GM23338 (cell line): Measurements from ENCODE around the gene TAF4B. TPM values are rescaled to one million over a fixed set of nuclear protein-coding genes. Genes with fewer than 3 reads are reported as not detected.

Experiments
- ATAC-seq: fragments of 200-7000 bp; cut with Tn5 transposase; 3 replicates; pipeline ENCODE4 v1.9.1; 2020
- DNase-seq: peaks from one replicate; pipeline ENCODE4 v3.0.0-alpha.2; 2015; ENCODE audit warnings: low spot score
- H2AFZ ChIP-seq: fragments of 200-600 bp; sonication (generic); 2 replicates; pipeline ENCODE4 v1.8.0; 2016; ENCODE audit warnings: antibody characterized with exemption, mild to moderate bottlenecking, moderate library complexity
- H3F3A ChIP-seq: fragments of 200-600 bp; sonication (generic); replicated peaks from 2 replicates; pipeline ENCODE4 v1.8.0; 2017; ENCODE audit warnings: antibody characterized with exemption, mixed run types, low read depth
- H3K27ac ChIP-seq: fragments of 200-600 bp; sonication (generic); 2 replicates; pipeline ENCODE4 v1.6.1; 2016; ENCODE audit warnings: low read depth
- H3K27me3 ChIP-seq: fragments of 200-600 bp; sonication (generic); 2 replicates; pipeline ENCODE4 v1.8.0; 2016; ENCODE audit warnings: mild to moderate bottlenecking, mixed run types, moderate library complexity; ENCODE audit not compliant: insufficient read depth
- H3K36me3 ChIP-seq: fragments of 200-600 bp; sonication (generic); 2 replicates; pipeline ENCODE4 v1.8.0; 2016; ENCODE audit warnings: mild to moderate bottlenecking; ENCODE audit not compliant: insufficient read depth
- H3K4me1 ChIP-seq: fragments of 200-600 bp; sonication (generic); 2 replicates; pipeline ENCODE4 v1.8.0; 2016; ENCODE audit warnings: mild to moderate bottlenecking, moderate library complexity; ENCODE audit not compliant: insufficient read depth
- H3K4me2 ChIP-seq: fragments of 200-600 bp; sonication (generic); 2 replicates; pipeline ENCODE4 v1.7.1; 2017; ENCODE audit warnings: mixed run types
- H3K4me3 ChIP-seq: fragments of 200-600 bp; sonication (generic); 2 replicates; pipeline ENCODE4 v1.6.1; 2016; ENCODE audit warnings: mixed run types
- H3K79me2 ChIP-seq: fragments of 200-600 bp; sonication (generic); replicated peaks from 2 replicates; pipeline ENCODE4 v1.8.0; 2017; ENCODE audit warnings: mild to moderate bottlenecking; ENCODE audit not compliant: insufficient read depth
- H3K9me2 ChIP-seq: fragments of 200-600 bp; sonication (generic); 2 replicates; pipeline ENCODE4 v1.8.0; 2017; ENCODE audit not compliant: insufficient read depth
- H4K20me1 ChIP-seq: fragments of 200-600 bp; sonication (generic); replicated peaks from 2 replicates; pipeline ENCODE4 v1.8.0; 2017; ENCODE audit warnings: mild to moderate bottlenecking; ENCODE audit not compliant: insufficient read depth
- H3K27ac Mint-ChIP-seq: 2 replicates; pipeline ENCODE4 v1.8.0; 2020; ENCODE audit warnings: inconsistent platforms, mild to moderate bottlenecking, moderate library complexity, mixed read lengths
- H3K27me3 Mint-ChIP-seq: 3 replicates; pipeline ENCODE4 v1.8.0; 2022; ENCODE audit warnings: low read depth, mild to moderate bottlenecking, moderate library complexity, mixed read lengths, inconsistent platforms; ENCODE audit not compliant: insufficient read depth, poor library complexity
- H3K36me3 Mint-ChIP-seq: 3 replicates; pipeline ENCODE4 v1.8.0; 2021; ENCODE audit warnings: low read depth, mild to moderate bottlenecking, inconsistent platforms, moderate library complexity, mixed read lengths
- H3K4me1 Mint-ChIP-seq: 3 replicates; pipeline ENCODE4 v1.8.0; 2020; ENCODE audit warnings: mild to moderate bottlenecking, inconsistent platforms, mixed read lengths
- H3K4me3 Mint-ChIP-seq: 3 replicates; pipeline ENCODE4 v1.8.0; 2021; ENCODE audit warnings: moderate library complexity, mild to moderate bottlenecking, inconsistent platforms, mixed read lengths
- H3K9me3 Mint-ChIP-seq: 3 replicates; pipeline ENCODE4 v1.8.0; 2020; ENCODE audit warnings: moderate library complexity, mild to moderate bottlenecking, inconsistent platforms, mixed read lengths
- CTCF ChIP-seq, 2 experiments: fragments of 200-600 bp in 1 of 2; sonication (generic) in 1 of 2; conservative IDR thresholded peaks; 2 replicates each; pipeline versions ENCODE4 v1.5.1 to v1.6.1; 2016 to 2017; ENCODE audit warnings: antibody characterized with exemption in 2 of 2, low read depth in 2 of 2, mild to moderate bottlenecking in 2 of 2, moderate library complexity in 1 of 2
- ETS1 ChIP-seq: IDR thresholded peaks from 2 replicates; pipeline ENCODE4 v1.6.1; 2016; ENCODE audit warnings: antibody characterized with exemption
- EZH2 ChIP-seq: fragments of 200-600 bp; sonication (generic); IDR thresholded peaks from one replicate; pipeline ENCODE4 v1.8.0; 2017; ENCODE audit warnings: antibody characterized with exemption, mild to moderate bottlenecking, low read depth; ENCODE audit not compliant: unreplicated experiment
- EZH2phosphoT487 ChIP-seq: fragments of 200-600 bp; sonication (generic); IDR thresholded peaks from one replicate; pipeline ENCODE4 v1.8.1; 2018; ENCODE audit warnings: antibody characterized with exemption; ENCODE audit not compliant: unreplicated experiment
- JUNB ChIP-seq: IDR thresholded peaks from one replicate; pipeline ENCODE4 v1.6.1; 2016; ENCODE audit warnings: antibody characterized with exemption; ENCODE audit not compliant: unreplicated experiment
- NANOG ChIP-seq: IDR thresholded peaks from 2 replicates; pipeline ENCODE4 v1.6.1; 2016; ENCODE audit warnings: antibody characterized with exemption, borderline replicate concordance
- REST ChIP-seq: IDR thresholded peaks from one replicate; pipeline ENCODE4 v1.6.1; 2018; ENCODE audit warnings: antibody characterized with exemption; ENCODE audit not compliant: unreplicated experiment
- ZNF114 ChIP-seq: fragments of 250-450 bp; sonication (Bioruptor Pico); IDR thresholded peaks from 2 replicates; pipeline ENCODE4 v1.5.0; 2020; ENCODE audit warnings: mild to moderate bottlenecking, moderate library complexity
- ZNF331 ChIP-seq: fragments of 250-450 bp; sonication (Bioruptor Pico); IDR thresholded peaks from 2 replicates; pipeline ENCODE4 v1.5.0; 2020; ENCODE audit warnings: low read depth, mild to moderate bottlenecking, moderate library complexity
- polyA plus RNA-seq: library from polyadenylated mRNA; unstranded; fragments of >200 nt; fragmentation: Nextera tagmentation; extraction: Ambion mirVana; gene quantifications from 2 replicates; pipeline ENCODE4 v1.2.1, GENCODE V29; 2016
- total RNA-seq: library from RNA; depleted of rRNA; stranded (reverse); fragments of >200 nt; shearing (Covaris generic); gene quantifications from 2 replicates; pipeline ENCODE4 v1.2.3, GENCODE V29; 2014

The TAF4B gene
- total and polyA plus RNA-seq, 2 experiments from 2014 or later, result 9.4 to 27.3 TPM

- no peak for TF ChIP-seq REST
- no peak for TF ChIP-seq EZH2phosphoT487
- no peak for TF ChIP-seq JUNB
- TF ChIP-seq ZNF114 (CRISPR knock-in tag), result no peak
- TF ChIP-seq CTCF (conservative IDR thresholded peaks at IDR 0.05; ENCODE audit: low read depth in 2 of 2), result no peak
- TF ChIP-seq ZNF331 (CRISPR knock-in tag), result no peak
- TF ChIP-seq EZH2, result no peak
These were observed 167.9 kb downstream of the TAF4B start (continued) for GRCh38 chr18:26394047-26394654.

GRCh38 chr18:26397019-26397418 is 170.8 kb downstream of the TAF4B start:
- Histone ChIP-seq H2AFZ (no peak overlapping the region), H4K20me1 (no peaks in the 10 kb centered on the region), H3K4me1 (no peaks in the 10 kb centered on the region), H3K27ac (no peak overlapping the region), H3F3A (no peaks in the 10 kb centered on the region), H3K4me2 (no peak overlapping the region), H3K79me2 (no peaks in the 10 kb centered on the region), H3K4me3 (no peak overlapping the region), H3K9me2 (0 out of 2 replicates have a peak, but pooled peaks cover 3% of the 10 kb centered on the region), H3K27me3 (no peaks in the 10 kb centered on the region), H3K36me3 (no peaks in the 10 kb centered on the region)
- no peak overlapping the region for H3K27ac Mint-ChIP-seq
- no peaks in the 10 kb centered on the region for H3K36me3 Mint-ChIP-seq
- H3K9me3 Mint-ChIP-seq, result no peaks in the 10 kb centered on the region
- DNase-seq, result no peak
- H3K27me3 Mint-ChIP-seq, result no peaks in the 10 kb centered on the region
- H3K4me3 Mint-ChIP-seq, result no peak overlapping the region
- H3K4me1 Mint-ChIP-seq, result no peaks in the 10 kb centered on the region
- TF ChIP-seq NANOG, result no peak
- no peak for TF ChIP-seq ETS1
- ATAC-seq, result no peak
